Lung microvascular endothelial cell (primary cell): ENCODE data around the gene FMNL2. TPM values are rescaled to one million over a fixed set of nuclear protein-coding genes. Genes with fewer than 3 reads are reported as not detected.

Experiments
- DNase-seq, 2 donors: peaks; one replicate each; pipeline versions ENCODE4 v3.0.0 to v3.0.0-alpha.2; 2010; ENCODE audit warnings: low read depth in 2 of 2
- total RNA-seq: library from RNA; depleted of rRNA; stranded (reverse); fragments of >200 nt; gene quantifications from 2 replicates; pipeline ENCODE4 v1.2.1, GENCODE V29; 2014

The FMNL2 gene
- total RNA-seq, 1 donor from 2014 or later, result 48.4 TPM

- no peak for DNase-seq
These were observed 311.3 kb downstream of the FMNL2 start for GRCh38 chr2:152646264-152646663.

GRCh38 chr2:152646775-152647174 is 311.8 kb downstream of the FMNL2 start:
- DNase-seq, result peak in 1 of 2 donors; percentile 47

GRCh38 chr2:152647552-152647951 is 312.6 kb downstream of the FMNL2 start:
- DNase-seq, result peak in 1 of 2 donors; percentile 38

GRCh38 chr2:152648336-152648735 is 313.4 kb downstream of the FMNL2 start:
- DNase-seq, result peak; percentile 29 to 53

GRCh38 chr2:152649997-152650396 is 315.0 kb downstream of the FMNL2 start:
- no peak for DNase-seq

GRCh38 chr2:152650768-152651371 is 315.9 kb downstream of the FMNL2 start:
- DNase-seq, result no peak

- DNase-seq, result no peak
These were observed 316.9 kb downstream of the FMNL2 start for GRCh38 chr2:152651834-152652233.

- no peak for DNase-seq
These were observed 320.9 kb downstream of the FMNL2 start for GRCh38 chr2:152655880-152656279.

- no peak for DNase-seq
These were observed 322.1 kb downstream of the FMNL2 start for GRCh38 chr2:152657043-152657442.

GRCh38 chr2:152658221-152658620 is 323.2 kb downstream of the FMNL2 start:
- no peak for DNase-seq

GRCh38 chr2:152661076-152661475 is 326.1 kb downstream of the FMNL2 start:
- DNase-seq, result no peak

- no peak for DNase-seq
These were observed 329.8 kb downstream of the FMNL2 start for GRCh38 chr2:152664725-152665124.

GRCh38 chr2:152674334-152674733 is 339.4 kb downstream of the FMNL2 start:
- no peak for DNase-seq

GRCh38 chr2:152676461-152676860 is 341.5 kb downstream of the FMNL2 start:
- no peak for DNase-seq

- DNase-seq, result no peak
These were observed 343.8 kb downstream of the FMNL2 start for GRCh38 chr2:152678808-152679207.

GRCh38 chr2:152682663-152683062 is 347.7 kb downstream of the FMNL2 start:
- DNase-seq, result no peak

- no peak for DNase-seq
These were observed 348.4 kb downstream of the FMNL2 start for GRCh38 chr2:152683400-152683799.

GRCh38 chr2:152686321-152686720 is 351.3 kb downstream of the FMNL2 start:
- DNase-seq, result no peak

- no peak for DNase-seq
These were observed 358.1 kb downstream of the FMNL2 start for GRCh38 chr2:152693033-152693432.

- peak; percentile 28 to 74 for DNase-seq
These were observed 359.2 kb downstream of the FMNL2 start for GRCh38 chr2:152694161-152694661.

- no peak for DNase-seq
These were observed 360.8 kb downstream of the FMNL2 start for GRCh38 chr2:152695763-152696162.

GRCh38 chr2:152696476-152696875 is 361.5 kb downstream of the FMNL2 start:
- no peak for DNase-seq
